GM12878 (cell line): Measurements from ENCODE around the gene GSTP1. TPM values are rescaled to one million over a fixed set of nuclear protein-coding genes. Genes with fewer than 3 reads are reported as not detected.

ENCODE experiments used
- ATAC-seq: fragments of 200-7000 bp; cut with Tn5 transposase; 3 replicates; pipeline ENCODE4 v1.9.1; 2020; ENCODE audit warnings: mild to moderate bottlenecking, moderate library complexity
- BruUV-seq: library from RNA; stranded (reverse); fragments of 400-500 nt; replicated peaks from 2 replicates; lab custom pipeline; 2021; lab: Mats Ljungman, UMichigan
- CTCF ChIA-PET: fragments of 300-600 bp; sonication (Branson Sonifier 250); formaldehyde crosslinking; extraction: SDS; loops from one replicate; lab custom pipeline; 2021; ENCODE audit warnings: inconsistent platforms; lab: Yijun Ruan, JAX
- POLR2A ChIA-PET: fragments of 350-600 bp; formaldehyde crosslinking; extraction: SDS; loops from one replicate; lab custom pipeline; 2021; ENCODE audit warnings: inconsistent platforms; lab: Charles Lee
- RAD21 ChIA-PET: fragments of 300-600 bp; sonication (Branson Sonifier 250); formaldehyde crosslinking; loops from one replicate; lab custom pipeline; 2023; ENCODE audit warnings: antibody characterized with exemption; ENCODE audit not compliant: unreplicated experiment; lab: Charles Lee
- SMC1A ChIA-PET: fragments of 300-600 bp; sonication (Branson Sonifier 250); formaldehyde crosslinking; loops from one replicate; lab custom pipeline; 2023; ENCODE audit not compliant: unreplicated experiment, uncharacterized antibody; lab: Charles Lee
- DNase-seq: peaks from one replicate; pipeline ENCODE4 v3.0.0-alpha.2; 2011; ENCODE audit warnings: low read depth, low spot score
- FAIRE-seq: peaks from 3 replicates; lab custom pipeline; 2011; peaks lifted over from hg19 to GRCh38; lab: Jason Lieb, UNC
- H2AFZ ChIP-seq: 2 replicates; pipeline ENCODE4 v1.6.0; 2011; ENCODE audit warnings: low read depth, low read length, control low read depth; ENCODE audit not compliant: control insufficient read depth
- H3K27ac ChIP-seq: 2 replicates; pipeline ENCODE4 v1.5.1; 2011; ENCODE audit warnings: control low read depth; ENCODE audit not compliant: control insufficient read depth, insufficient read depth
- H3K27me3 ChIP-seq, 2 experiments: replicated peaks in 1 of 2; 2 replicates each; pipeline versions ENCODE4 v1.6.0 to v1.6.1; 2011; ENCODE audit warnings: low read length in 1 of 2; ENCODE audit not compliant: control insufficient read depth in 2 of 2, insufficient read depth in 2 of 2
- H3K36me3 ChIP-seq, 2 experiments: 2 replicates each; pipeline ENCODE4 v1.5.1; 2011; ENCODE audit warnings: low read length in 1 of 2; ENCODE audit not compliant: control insufficient read depth in 2 of 2, insufficient read depth in 2 of 2
- H3K4me1 ChIP-seq: 2 replicates; pipeline ENCODE4 v1.6.1; 2011; ENCODE audit warnings: mild to moderate bottlenecking, low read length, moderate library complexity, mixed read lengths; ENCODE audit not compliant: control insufficient read depth, insufficient read depth
- H3K4me2 ChIP-seq: 2 replicates; pipeline ENCODE4 v1.6.0; 2011; ENCODE audit warnings: control low read depth; ENCODE audit not compliant: control insufficient read depth, insufficient read depth
- H3K4me3 ChIP-seq: fragments of 200-600 bp; sonication (generic); 2 replicates; pipeline ENCODE4 v1.5.1; 2016
- H3K79me2 ChIP-seq: 2 replicates; pipeline ENCODE4 v1.6.0; 2011; ENCODE audit warnings: low read length; ENCODE audit not compliant: control insufficient read depth, insufficient read depth
- H3K9ac ChIP-seq: 2 replicates; pipeline ENCODE4 v1.8.0; 2011; ENCODE audit warnings: low read length, control low read depth, mixed read lengths; ENCODE audit not compliant: control insufficient read depth, insufficient read depth
- H3K9me3 ChIP-seq: replicated peaks from 3 replicates; pipeline ENCODE4 v1.5.1; 2011; ENCODE audit warnings: mild to moderate bottlenecking, low read length; ENCODE audit not compliant: control insufficient read depth, insufficient read depth
- H4K20me1 ChIP-seq: 2 replicates; pipeline ENCODE4 v1.6.0; 2011; ENCODE audit not compliant: control insufficient read depth, insufficient read depth
- BCLAF1 ChIP-seq: fragments of 450-650 bp; IDR thresholded peaks from 2 replicates; pipeline ENCODE4 v1.6.1; 2017; ENCODE audit warnings: antibody characterized with exemption, mild to moderate bottlenecking, moderate library complexity
- E4F1 ChIP-seq: fragments of 450-650 bp; IDR thresholded peaks from 2 replicates; pipeline ENCODE4 v1.6.1; 2018; ENCODE audit warnings: borderline replicate concordance, mild to moderate bottlenecking; ENCODE audit not compliant: partially characterized antibody
- EED ChIP-seq: sonication (generic); IDR thresholded peaks from 2 replicates; pipeline ENCODE4 v1.6.1; 2016; ENCODE audit warnings: antibody characterized with exemption, low read depth
- GABPA ChIP-seq: IDR thresholded peaks from 2 replicates; pipeline ENCODE4 v1.6.1; 2014; ENCODE audit warnings: antibody characterized with exemption, low read depth, mild to moderate bottlenecking, inconsistent platforms
- NR2F1 ChIP-seq: fragments of 450-650 bp; conservative IDR thresholded peaks from 2 replicates; pipeline ENCODE4 v1.6.1; 2017; ENCODE audit warnings: mild to moderate bottlenecking
- ZNF217 ChIP-seq: fragments of 450-650 bp; IDR thresholded peaks from 2 replicates; pipeline ENCODE4 v1.6.1; 2017; ENCODE audit warnings: antibody characterized with exemption, mild to moderate bottlenecking
- WGBS: methylation state at CpG from one replicate; pipeline ENCODE4 v1.1.6; 2016; ENCODE audit warnings: low lambda C conversion rate; ENCODE audit not compliant: insufficient replicate concordance, insufficient coverage; ENCODE audit errors: missing lambda C conversion rate; 5-methylcytosine and 5-hydroxymethylcytosine counted together
- in situ Hi-C: fragments of 300-500 bp; cut with MboI; formaldehyde crosslinking; loops from 9 replicates; pipeline ENCODE4 v1.14.3; 2018; ENCODE audit warnings: mixed read lengths
- intact Hi-C: fragments of 100-400 bp; cut with micrococcal nuclease; formaldehyde crosslinking; loops from one replicate; pipeline ENCODE4 v1.14.2; 2022; ENCODE audit not compliant: unreplicated experiment
- polyA plus RNA-seq, 11 experiments: library from polyadenylated mRNA; depleted of rRNA in 4 of 11; unstranded in 6 of 11; stranded (reverse) in 5 of 11; fragments of >200 nt; fragmentation: Nextera tagmentation in 4 of 11; fragmentation: Illumina TruSeq in 1 of 11; extraction: Ambion mirVana in 4 of 11; extraction: Trizol in 1 of 11; gene quantifications; 1 replicate in 1 of 11; 2 replicates in 10 of 11; pipeline versions ENCODE4 v1.2.1 to v1.2.3, GENCODE V29; 2011 to 2016; ENCODE audit warnings: inconsistent platforms in 2 of 11, missing spikeins in 2 of 11, low read depth in 1 of 11
- total RNA-seq, 4 experiments: library from RNA; depleted of rRNA in 3 of 4; stranded (reverse); fragments of >200 nt in 3 of 4; fragmentation: Illumina TruSeq in 1 of 4; extraction: Trizol in 1 of 4; gene quantifications; 2 replicates each; pipeline versions ENCODE4 v1.2.1 to v1.2.3, GENCODE V29; 2013 to 2021

Gene GSTP1
- total and polyA plus RNA-seq, 10 of the 15 experiments (the other 5 are each of a cell fraction or from before 2014, with no cell fraction given), result 469 to 1,788 (median 955) TPM

GRCh38 chr11:67632982-67633755, 49.6 kb downstream of the GSTP1 start (continued):
- no peak for TF ChIP-seq BCLAF1
- TF ChIP-seq GABPA, result no peak
- TF ChIP-seq E4F1, result no peak

- H3K9ac ChIP-seq, result no peak overlapping the region
- H3K9me3 ChIP-seq, result no peaks in the 10 kb centered on the region
- BruUV-seq, result no TSS peak
- ChIA-PET CTCF (no interaction called here), SMC1A (no interaction called here), POLR2A (no interaction called here), RAD21 (no interaction called here)
- no peak for DNase-seq
- in situ Hi-C loops, result no loop called here
- no peaks in the 10 kb centered on the region for H4K20me1 ChIP-seq
- no peak overlapping the region for H2AFZ ChIP-seq
- H3K4me2 ChIP-seq, result no peak overlapping the region
- H3K36me3 ChIP-seq, result no peaks in the 10 kb centered on the region
- intact Hi-C loops, result no loop called here
- no peak for FAIRE-seq
- no peaks in the 10 kb centered on the region for H3K79me2 ChIP-seq
- H3K27me3 ChIP-seq, result no peaks in the 10 kb centered on the region; a peak in 1 of 4 replicates
- TF ChIP-seq EED, result no peak
- no peak for TF ChIP-seq NR2F1
- TF ChIP-seq ZNF217, result no peak
- H3K4me3 ChIP-seq, result no peak overlapping the region
- H3K4me1 ChIP-seq, result peaks cover 16% of the 10 kb centered on the region
- 62% methylated on average over 22 of the region's 22 CpGs for WGBS
- no peak for ATAC-seq
- H3K27ac ChIP-seq, result no peak overlapping the region
Measured at GRCh38 chr11:67633758-67634365, 50.2 kb downstream of the GSTP1 start.
